ENCODE data around the gene THAP5.

Gene THAP5

GRCh38 chr7:108569381-108570145 is at the start of gene THAP5, which contains the start of gene DNAJB9:
Gene THAP5, minus strand, starts transcription at chr7:108569706. Its CDS starts 137 bp downstream, at chr7:108569569.
Gene DNAJB9, plus strand, starts transcription at chr7:108569874. Its CDS starts 1,853 bp downstream, at chr7:108571727.
- peak; percentile 98 for DNase-seq

- no peak for DNase-seq
These were observed 48.5 kb upstream of the THAP5 start for GRCh38 chr7:108618056-108618455.

GRCh38 chr7:108614896-108615295 is 45.4 kb upstream of the THAP5 start:
- no peak for DNase-seq

- DNase-seq: no peak
These were observed 44.5 kb upstream of the THAP5 start for GRCh38 chr7:108613949-108614381.

- no peak for DNase-seq
These were observed 43.8 kb upstream of the THAP5 start for GRCh38 chr7:108613147-108613948.

GRCh38 chr7:108611268-108611667 is 41.8 kb upstream of the THAP5 start:
- no peak for DNase-seq

GRCh38 chr7:108609643-108610042 is 40.1 kb upstream of the THAP5 start:
- DNase-seq: no peak

GRCh38 chr7:108605559-108606201 is 36.2 kb upstream of the THAP5 start:
- no peak for DNase-seq

- DNase-seq: no peak
These were observed 35.0 kb upstream of the THAP5 start for GRCh38 chr7:108604307-108605077.

GRCh38 chr7:108603656-108604306 is 34.3 kb upstream of the THAP5 start:
- DNase-seq: no peak

GRCh38 chr7:108600399-108600798 is 30.9 kb upstream of the THAP5 start:
- DNase-seq: no peak

- no peak for DNase-seq
These were observed 29.5 kb upstream of the THAP5 start for GRCh38 chr7:108598914-108599580.

- DNase-seq: no peak
These were observed 28.6 kb upstream of the THAP5 start for GRCh38 chr7:108598153-108598552.

GRCh38 chr7:108596560-108596959 is 27.1 kb upstream of the THAP5 start:
- no peak for DNase-seq

- DNase-seq: no peak
These were observed 23.2 kb upstream of the THAP5 start for GRCh38 chr7:108592646-108593201.

GRCh38 chr7:108590606-108591005 is 21.1 kb upstream of the THAP5 start:
- DNase-seq: no peak

- DNase-seq: no peak
These were observed 20.4 kb upstream of the THAP5 start for GRCh38 chr7:108589874-108590273.

GRCh38 chr7:108589199-108589598 is 19.7 kb upstream of the THAP5 start:
- no peak for DNase-seq

GRCh38 chr7:108586274-108586710 is 16.8 kb upstream of the THAP5 start:
- DNase-seq: no peak

GRCh38 chr7:108585843-108586242 is 16.3 kb upstream of the THAP5 start:
- no peak for DNase-seq

- DNase-seq: no peak
These were observed 14.7 kb upstream of the THAP5 start for GRCh38 chr7:108584211-108584610.

Data from activated T-cell treated with anti-CD3 and anti-CD28 coated beads, Interleukin-2, amount 50 U/mL, for 1 hour (primary cell).